GM21360 (cell line): ENCODE data around the gene OR2AJ1.

Experiments used
- ATAC-seq: cut with Tn5 transposase; IDR thresholded peaks from one replicate; pipeline ENCODE4 v1.9.1; 2021; ENCODE audit warnings: mild to moderate bottlenecking, moderate library complexity; ENCODE audit not compliant: unreplicated experiment

OR2AJ1 gene, protein sequence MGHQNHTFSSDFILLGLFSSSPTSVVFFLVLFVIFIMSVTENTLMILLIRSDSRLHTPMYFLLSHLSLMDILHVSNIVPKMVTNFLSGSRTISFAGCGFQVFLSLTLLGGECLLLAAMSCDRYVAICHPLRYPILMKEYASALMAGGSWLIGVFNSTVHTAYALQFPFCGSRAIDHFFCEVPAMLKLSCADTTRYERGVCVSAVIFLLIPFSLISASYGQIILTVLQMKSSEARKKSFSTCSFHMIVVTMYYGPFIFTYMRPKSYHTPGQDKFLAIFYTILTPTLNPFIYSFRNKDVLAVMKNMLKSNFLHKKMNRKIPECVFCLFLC

DNA sequence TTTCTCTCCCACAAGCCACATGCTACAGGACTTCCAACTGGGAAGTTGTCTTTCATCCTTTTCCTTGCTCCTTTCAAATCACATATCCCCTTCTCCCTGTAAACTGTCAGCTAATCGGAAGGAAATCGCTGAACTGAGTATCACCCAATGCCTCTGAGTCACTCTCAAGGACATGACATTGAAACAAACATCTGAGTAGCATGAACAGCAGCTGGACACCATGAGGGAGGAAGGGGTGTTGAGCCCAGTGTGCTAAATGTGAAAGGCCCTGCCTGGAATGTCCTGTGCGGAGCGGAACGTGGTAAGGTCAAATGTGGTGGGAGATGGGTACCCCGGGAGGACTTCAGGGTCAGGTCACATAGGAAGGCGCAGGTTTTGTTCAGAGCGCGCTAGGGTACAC lies at the start of gene OR2AJ1:
Gene OR2AJ1, plus strand, starts transcription at position 22 of the 400 bp plus-strand sequence. CDS start 8,880 bp downstream, outside the sequence.
- ATAC-seq = no peak

- no peak for ATAC-seq
Observed at GRCh38 chr1:247883346-247883745, 41.3 kb upstream of the OR2AJ1 start.

DNA sequence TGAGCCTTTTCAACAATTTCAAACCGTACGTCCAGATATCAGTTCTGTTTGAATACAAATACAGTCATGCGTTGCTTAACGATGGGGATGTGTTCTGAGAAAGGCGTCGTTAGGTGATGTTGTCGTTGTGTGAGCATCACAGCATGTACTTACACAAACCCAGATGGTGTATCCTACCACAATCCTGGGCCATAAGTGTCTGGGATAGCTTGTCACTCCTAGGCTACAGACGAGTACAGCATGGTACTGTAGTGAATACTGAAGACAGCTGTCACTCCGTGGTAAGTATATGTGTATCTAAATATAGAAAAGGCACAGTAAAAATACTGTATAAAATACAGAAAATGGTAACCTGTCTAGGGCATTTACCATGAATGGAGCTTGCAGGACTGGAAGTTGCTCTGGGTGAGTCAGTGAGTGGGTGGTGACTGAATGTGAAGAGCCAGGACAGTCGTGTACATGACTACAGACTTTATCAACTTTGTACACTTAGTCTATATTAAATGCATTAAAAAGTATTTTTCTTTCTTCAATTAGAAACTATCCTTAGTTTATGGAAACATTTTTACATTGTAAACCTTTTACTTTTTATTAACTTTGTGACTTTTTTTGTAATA lies 39.8 kb upstream of the OR2AJ1 start:
- ATAC-seq = no peak

DNA sequence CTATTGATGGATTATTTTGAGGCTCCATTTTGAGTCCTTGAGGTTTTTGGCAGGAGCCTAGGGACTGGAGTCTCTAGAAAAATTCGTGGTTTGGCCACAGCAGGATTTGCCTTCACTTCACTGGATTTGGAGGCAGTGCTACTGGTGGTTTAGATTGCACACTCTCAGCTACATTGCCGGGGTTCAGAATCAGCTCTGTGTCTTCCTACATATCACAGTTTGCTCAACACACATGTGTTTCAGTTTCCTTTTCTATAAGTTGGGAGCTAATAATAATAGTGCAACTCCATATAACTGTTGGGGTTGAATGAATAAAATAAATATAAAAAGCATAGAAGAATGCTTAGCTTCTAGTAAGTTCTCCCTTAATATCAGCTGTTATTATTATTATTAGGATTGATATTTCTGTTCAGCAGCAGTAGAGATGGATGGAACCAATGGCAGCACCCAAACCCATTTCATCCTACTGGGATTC lies 29.5 kb upstream of the OR2AJ1 start, which contains the start of gene OR2W3:
Gene OR2W3, plus strand, starts transcription at position 425 of the 475 bp plus-strand sequence. Its CDS starts 0 bp downstream, at position 425.
- ATAC-seq = no peak

- no peak for ATAC-seq
Observed at GRCh38 chr1:247895976-247896375, 28.7 kb upstream of the OR2AJ1 start.

GRCh38 chr1:247904122-247904521 lies 20.6 kb upstream of the OR2AJ1 start:
- ATAC-seq = no peak

- no peak for ATAC-seq
Observed at GRCh38 chr1:247905181-247905580, 19.5 kb upstream of the OR2AJ1 start.

DNA sequence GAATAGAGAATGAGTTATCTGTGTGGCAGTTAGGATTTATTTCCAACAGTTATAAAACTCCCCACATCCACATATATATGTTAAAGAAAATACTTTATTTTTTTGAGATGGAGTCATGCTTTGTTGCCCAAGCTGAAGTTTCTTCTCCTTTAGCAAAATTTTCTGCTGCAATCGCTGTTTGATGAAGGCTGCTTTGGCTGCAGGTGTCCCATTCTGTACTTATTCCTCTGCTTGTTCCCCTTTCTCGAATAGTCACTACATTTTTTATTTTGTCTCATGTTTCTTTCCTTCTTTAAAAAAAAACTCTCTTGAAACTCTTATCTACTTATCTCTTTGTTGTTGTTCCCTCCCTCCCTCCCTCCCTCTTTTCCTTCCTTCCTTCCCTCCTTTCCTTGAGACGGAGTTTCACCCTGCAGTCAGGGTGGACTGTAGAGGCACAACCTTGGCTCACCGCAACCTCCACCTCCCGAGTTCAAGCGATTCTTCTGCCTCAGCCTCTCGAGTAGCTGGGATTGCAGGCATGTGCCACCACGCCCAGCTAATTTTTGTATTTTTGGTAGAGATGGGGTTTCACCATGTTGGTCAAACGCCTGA lies 18.7 kb upstream of the OR2AJ1 start:
- no peak for ATAC-seq

- ATAC-seq = no peak
Observed at GRCh38 chr1:247906504-247907047, 18.1 kb upstream of the OR2AJ1 start.

DNA sequence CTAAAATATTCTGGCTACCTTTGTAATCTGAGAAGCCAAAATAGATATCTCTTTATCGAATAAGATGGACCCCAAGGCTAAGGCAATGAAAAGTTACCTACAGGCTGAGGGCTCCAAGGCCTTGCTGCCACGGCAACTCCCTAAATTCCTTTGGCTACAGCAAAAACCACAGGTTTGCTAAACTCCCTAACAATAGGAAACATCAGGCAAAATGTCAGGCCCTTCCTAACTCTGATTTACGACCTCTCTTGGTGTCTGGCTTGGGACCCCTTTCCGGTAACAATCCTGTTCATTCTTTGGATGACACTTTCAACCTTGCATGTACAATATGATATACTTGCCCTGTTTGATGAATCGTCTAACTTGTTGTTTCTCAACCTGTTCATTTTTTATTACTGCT lies 15.9 kb upstream of the OR2AJ1 start:
- ATAC-seq = no peak

DNA sequence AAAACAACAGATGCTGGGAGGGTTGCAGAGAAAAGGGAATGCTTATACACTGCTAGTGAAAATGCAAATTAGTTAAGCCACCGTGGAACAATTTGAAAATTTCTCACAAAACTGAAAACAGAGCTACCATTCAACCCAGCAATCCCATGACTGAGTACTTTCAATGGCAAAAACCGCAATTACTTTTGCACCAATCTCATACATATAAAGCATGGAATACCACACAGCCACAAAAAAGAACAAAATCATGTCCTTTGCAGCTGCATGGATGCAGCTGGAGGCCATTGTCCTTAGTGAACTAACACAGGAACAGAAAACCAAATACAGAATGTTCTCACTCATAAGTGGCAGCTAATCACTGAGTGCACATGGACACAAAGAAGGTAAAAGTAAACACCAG lies 10.9 kb upstream of the OR2AJ1 start:
- no peak for ATAC-seq

- ATAC-seq = no peak
Observed at GRCh38 chr1:247914941-247915662, 9.6 kb upstream of the OR2AJ1 start.

GRCh38 chr1:247919952-247920351 lies 4.7 kb upstream of the OR2AJ1 start, which contains the start of gene OR2T8:
Gene OR2T8, plus strand, starts transcription at chr1:247920252. Its CDS starts 766 bp downstream, at chr1:247921018.
- no peak for ATAC-seq

- no peak for ATAC-seq
Observed at GRCh38 chr1:247923941-247924340, 748 bp upstream of the OR2AJ1 start.

GRCh38 chr1:247933989-247934388 lies 9.3 kb downstream of the OR2AJ1 start:
- no peak for ATAC-seq

DNA sequence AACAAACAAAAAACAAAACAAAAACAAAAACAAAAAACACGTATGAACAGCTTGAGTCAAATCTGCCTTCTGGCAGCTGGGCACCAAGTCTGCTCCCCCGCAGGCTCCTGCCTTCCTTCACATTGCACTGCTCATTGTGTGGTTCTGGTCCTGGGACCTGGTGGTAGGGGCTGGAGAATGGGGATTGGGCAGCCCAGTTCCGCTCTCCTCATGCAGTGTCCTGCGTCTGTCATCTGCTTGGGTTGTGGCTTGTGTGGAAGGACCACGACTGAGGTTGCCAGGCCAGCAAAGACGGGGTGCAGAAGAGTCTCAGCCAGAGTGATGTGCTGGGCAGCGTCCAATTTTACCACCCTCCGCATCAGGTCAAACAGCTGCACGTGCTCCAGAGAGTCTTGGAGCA lies 11.1 kb downstream of the OR2AJ1 start:
- no peak for ATAC-seq

DNA sequence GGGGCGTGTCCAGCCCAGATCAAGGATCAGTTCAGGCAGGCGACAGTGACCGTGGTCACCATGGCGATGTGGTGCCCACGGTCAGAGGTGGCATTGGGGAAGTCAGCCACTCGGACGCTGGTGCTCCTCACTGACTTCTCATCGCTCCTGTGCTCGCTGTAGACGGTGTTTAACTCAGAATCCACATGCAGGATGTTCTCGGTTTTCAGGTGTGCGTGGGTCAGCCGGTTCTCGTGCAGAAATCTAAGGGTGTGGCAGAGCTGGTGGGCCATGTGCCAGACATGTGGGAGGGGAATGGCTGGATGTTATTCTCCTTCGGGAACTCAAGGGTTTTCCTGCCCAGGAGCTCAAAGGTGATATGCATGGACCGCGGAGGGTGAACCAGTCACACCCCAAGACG lies 11.7 kb downstream of the OR2AJ1 start:
- ATAC-seq = no peak

DNA sequence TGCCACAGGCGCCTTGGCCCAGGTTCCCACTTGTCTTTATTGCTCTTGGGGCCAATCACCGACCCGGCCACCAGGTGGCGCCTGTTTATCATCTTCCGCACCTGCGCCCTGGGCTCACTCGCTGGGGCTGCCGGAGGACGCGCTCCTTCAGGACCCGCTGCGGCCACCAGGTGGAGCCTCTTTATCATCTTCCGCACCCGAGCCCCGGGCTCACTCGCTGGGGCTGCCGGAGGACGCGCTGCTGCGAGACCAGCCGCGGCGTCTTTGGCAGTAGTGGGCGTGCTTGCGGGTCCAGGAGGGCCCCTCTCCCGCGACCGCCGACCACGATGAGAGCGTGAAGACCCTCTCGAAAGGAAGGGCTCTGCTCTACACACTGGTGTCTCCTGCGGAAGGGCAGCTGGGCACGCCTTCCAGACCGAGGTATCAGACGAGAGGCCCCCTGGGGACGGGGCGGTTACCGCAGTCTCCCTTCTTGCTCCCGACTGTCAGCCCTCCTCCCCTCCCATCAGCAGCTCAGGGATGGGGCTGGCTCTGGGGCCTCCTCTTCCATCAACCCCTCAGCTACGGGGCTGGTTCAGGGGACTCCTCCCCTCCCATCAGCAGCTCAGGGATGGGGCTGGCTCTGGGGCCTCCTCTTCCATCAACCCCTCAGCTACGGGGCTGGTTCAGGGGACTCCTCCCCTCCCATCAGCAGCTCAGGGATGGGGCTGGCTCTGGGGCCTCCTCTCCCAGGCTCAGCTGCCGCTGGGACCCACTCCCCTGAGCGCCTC lies 12.5 kb downstream of the OR2AJ1 start:
- ATAC-seq = peak; percentile 100

GRCh38 chr1:247942624-247943023 lies 17.9 kb downstream of the OR2AJ1 start:
- ATAC-seq = no peak

- ATAC-seq = no peak
Observed at GRCh38 chr1:247948558-247948957, 23.9 kb downstream of the OR2AJ1 start, which contains the start of gene OR2L8. Gene OR2L8, plus strand, starts transcription at chr1:247948858. Its CDS starts 0 bp downstream, at chr1:247948858.
